ENCODE data around the gene ERC1. TPM values are rescaled to one million over a fixed set of nuclear protein-coding genes. Genes with fewer than 3 reads are reported as not detected.
A peak's percentile ranks its signal among the peaks of the same experiment; 100 is the strongest.

Gene ERC1
- polyA plus RNA-seq, 2 of the 4 experiments (the other 2 are of a cell fraction) = 14.2 to 20.9 TPM

DNA sequence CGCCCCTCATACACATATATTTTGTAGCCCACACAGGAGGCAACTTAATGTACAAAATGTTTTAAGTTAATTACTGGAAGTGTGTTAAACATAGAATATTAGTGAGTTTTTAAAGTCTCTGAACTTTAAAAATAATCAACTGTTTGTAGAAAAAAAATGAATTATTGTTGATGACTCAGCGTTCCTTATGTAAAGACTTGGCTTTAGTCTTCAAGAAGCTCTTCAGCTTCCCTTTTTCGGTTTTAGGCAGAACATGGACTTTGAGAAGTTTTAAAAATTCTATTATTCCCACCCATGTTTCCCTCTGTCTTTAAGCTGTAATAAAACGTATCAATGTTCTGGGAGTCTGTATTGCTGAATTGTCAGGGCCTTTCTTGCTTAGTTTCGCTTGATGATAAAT is 333.9 kb downstream of the ERC1 start:
- FAIRE-seq = no peak
- ChIA-PET CTCF (no interaction called here), POLR2A (no interaction called here)
- no peak for ATAC-seq
- Histone ChIP-seq H3K27ac (no peak overlapping the region), H3K4me3 (no peak overlapping the region), H3K4me2 (no peak overlapping the region), H3K9me3 (no peaks in the 10 kb centered on the region), H3K4me1 (peaks cover 8% of the 10 kb centered on the region; the same call in 1 of the 3 replicates)
- WGBS (ENCODE audit: missing lambda C conversion rate) = 87% methylated on average over 5 of the region's 5 CpGs
- DNase-seq (ENCODE audit: low read depth in 1 of 2, low spot score in 1 of 2) = no peak
- TF ChIP-seq MAFK (IDR thresholded peaks at IDR 0.05; ENCODE audit: partially characterized antibody) (peak; percentile 97), NFE2L2 (conservative IDR thresholded peaks at IDR 0.05; ENCODE audit: low read length) (0 out of 2 replicates have a peak, but pooled peaks have one; percentile 19), HEYL (CRISPR knock-in tag; IDR thresholded peaks at IDR 0.05) (no peak)

DNA sequence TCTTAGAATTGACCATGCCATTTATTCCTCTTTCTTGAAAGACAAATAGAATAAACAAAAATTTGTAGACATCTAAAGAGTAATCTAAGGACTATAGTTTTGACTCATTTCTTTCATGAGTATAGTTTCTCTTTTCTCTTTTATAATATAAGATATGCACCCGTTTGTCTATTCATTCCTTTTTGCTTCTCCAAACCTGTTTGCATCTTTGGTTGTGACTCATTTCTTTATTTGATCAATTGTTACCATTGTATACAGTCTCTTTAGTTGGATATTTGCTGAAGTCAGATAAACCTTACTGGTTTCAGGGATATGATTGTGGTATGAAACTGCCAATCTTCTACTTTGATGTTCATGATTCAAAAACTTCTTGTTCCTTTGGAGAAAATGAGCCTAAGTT is 334.6 kb downstream of the ERC1 start:
- ChIA-PET CTCF (no interaction called here), POLR2A (no interaction called here)
- H3K27ac ChIP-seq = no peak overlapping the region
- peaks cover 8% of the 10 kb centered on the region; the same call in 1 of the 3 replicates for H3K4me1 ChIP-seq
- FAIRE-seq (peak; percentile 72), ATAC-seq (no peak), DNase-seq (ENCODE audit: low read depth in 1 of 2, low spot score in 1 of 2) (no peak)
- 44% methylated on average over 1 of the region's 1 CpG for WGBS (ENCODE audit: missing lambda C conversion rate)
- no peaks in the 10 kb centered on the region for H3K9me3 ChIP-seq
- no peak overlapping the region for H3K4me3 ChIP-seq
- H3K4me2 ChIP-seq = no peak overlapping the region
- TF ChIP-seq RFX5 (IDR thresholded peaks at IDR 0.05) = no peak
- TF ChIP-seq NPAS2 (CRISPR knock-in tag; IDR thresholded peaks at IDR 0.05; ENCODE audit: borderline replicate concordance) = no peak
- no peak for TF ChIP-seq GATA3 (IDR thresholded peaks at IDR 0.05; ENCODE audit: borderline replicate concordance)
- TF ChIP-seq FOSL2 (IDR thresholded peaks at IDR 0.05) = no peak
- TF ChIP-seq FOSL2 (CRISPR knock-in tag; IDR thresholded peaks at IDR 0.05) = no peak
- no peak for TF ChIP-seq POLR2AphosphoS2 (conservative IDR thresholded peaks at IDR 0.05; ENCODE audit: low read length)
- no peak for TF ChIP-seq KDM5A (IDR thresholded peaks at IDR 0.05)
- no peak for TF ChIP-seq BHLHE40 (IDR thresholded peaks at IDR 0.05; ENCODE audit: low read depth, low read length)
- TF ChIP-seq EP300 (IDR thresholded peaks at IDR 0.05) = no peak
- no peak for TF ChIP-seq FOSB (CRISPR knock-in tag; IDR thresholded peaks at IDR 0.05)
- TF ChIP-seq, protein P1, sequence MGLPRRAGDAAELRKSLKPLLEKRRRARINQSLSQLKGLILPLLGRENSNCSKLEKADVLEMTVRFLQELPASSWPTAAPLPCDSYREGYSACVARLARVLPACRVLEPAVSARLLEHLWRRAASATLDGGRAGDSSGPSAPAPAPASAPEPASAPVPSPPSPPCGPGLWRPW (IDR thresholded peaks at IDR 0.05) = no peak
- no peak for TF ChIP-seq JUNB (IDR thresholded peaks at IDR 0.05)

DNA sequence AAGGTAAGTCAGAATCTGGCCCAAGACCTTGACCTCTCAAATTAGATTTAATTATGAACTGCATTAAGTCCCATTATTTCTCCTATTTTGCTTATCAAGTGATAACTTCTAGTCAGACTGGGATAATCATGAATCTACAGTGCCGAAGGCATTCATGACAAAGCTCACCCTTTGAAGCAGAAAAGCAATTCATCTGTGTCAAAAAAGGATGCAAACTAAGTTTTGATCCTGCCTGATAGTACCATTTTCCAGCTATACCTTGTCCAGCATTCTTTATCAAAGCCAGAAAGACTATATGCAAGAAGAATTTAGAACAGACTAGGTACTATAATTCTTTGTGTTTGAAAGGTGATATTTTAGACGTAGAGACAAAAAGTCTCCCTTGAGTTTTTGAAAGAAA is 335.2 kb downstream of the ERC1 start:
- Histone ChIP-seq H3K9me3 (no peaks in the 10 kb centered on the region), H3K4me1 (peaks cover 8% of the 10 kb centered on the region; the same call in 1 of the 3 replicates), H3K27ac (no peak overlapping the region), H3K4me3 (no peak overlapping the region), H3K4me2 (no peak overlapping the region)
- TF ChIP-seq, protein P2, sequence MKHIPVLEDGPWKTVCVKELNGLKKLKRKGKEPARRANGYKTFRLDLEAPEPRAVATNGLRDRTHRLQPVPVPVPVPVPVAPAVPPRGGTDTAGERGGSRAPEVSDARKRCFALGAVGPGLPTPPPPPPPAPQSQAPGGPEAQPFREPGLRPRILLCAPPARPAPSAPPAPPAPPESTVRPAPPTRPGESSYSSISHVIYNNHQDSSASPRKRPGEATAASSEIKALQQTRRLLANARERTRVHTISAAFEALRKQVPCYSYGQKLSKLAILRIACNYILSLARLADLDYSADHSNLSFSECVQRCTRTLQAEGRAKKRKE (CRISPR knock-in tag; IDR thresholded peaks at IDR 0.05; ENCODE audit: low read depth) = no peak
- TF ChIP-seq, protein P3, sequence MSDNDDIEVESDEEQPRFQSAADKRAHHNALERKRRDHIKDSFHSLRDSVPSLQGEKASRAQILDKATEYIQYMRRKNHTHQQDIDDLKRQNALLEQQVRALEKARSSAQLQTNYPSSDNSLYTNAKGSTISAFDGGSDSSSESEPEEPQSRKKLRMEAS (IDR thresholded peaks at IDR 0.05) = no peak
- TF ChIP-seq, protein P4, sequence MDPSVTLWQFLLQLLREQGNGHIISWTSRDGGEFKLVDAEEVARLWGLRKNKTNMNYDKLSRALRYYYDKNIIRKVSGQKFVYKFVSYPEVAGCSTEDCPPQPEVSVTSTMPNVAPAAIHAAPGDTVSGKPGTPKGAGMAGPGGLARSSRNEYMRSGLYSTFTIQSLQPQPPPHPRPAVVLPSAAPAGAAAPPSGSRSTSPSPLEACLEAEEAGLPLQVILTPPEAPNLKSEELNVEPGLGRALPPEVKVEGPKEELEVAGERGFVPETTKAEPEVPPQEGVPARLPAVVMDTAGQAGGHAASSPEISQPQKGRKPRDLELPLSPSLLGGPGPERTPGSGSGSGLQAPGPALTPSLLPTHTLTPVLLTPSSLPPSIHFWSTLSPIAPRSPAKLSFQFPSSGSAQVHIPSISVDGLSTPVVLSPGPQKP (IDR thresholded peaks at IDR 0.05; ENCODE audit: low read depth, low read length) = no peak
- no peak for TF ChIP-seq NPAS2 (CRISPR knock-in tag; IDR thresholded peaks at IDR 0.05; ENCODE audit: borderline replicate concordance)
- TF ChIP-seq JUNB (IDR thresholded peaks at IDR 0.05) = no peak
- no peak for DNase-seq (ENCODE audit: low read depth in 1 of 2, low spot score in 1 of 2)
- CTCF ChIA-PET = no interaction called here
- POLR2A ChIA-PET = no interaction called here
- no peak for ATAC-seq
- WGBS (ENCODE audit: missing lambda C conversion rate) = 91% methylated on average over 2 of the region's 2 CpGs
- FAIRE-seq = no peak

DNA sequence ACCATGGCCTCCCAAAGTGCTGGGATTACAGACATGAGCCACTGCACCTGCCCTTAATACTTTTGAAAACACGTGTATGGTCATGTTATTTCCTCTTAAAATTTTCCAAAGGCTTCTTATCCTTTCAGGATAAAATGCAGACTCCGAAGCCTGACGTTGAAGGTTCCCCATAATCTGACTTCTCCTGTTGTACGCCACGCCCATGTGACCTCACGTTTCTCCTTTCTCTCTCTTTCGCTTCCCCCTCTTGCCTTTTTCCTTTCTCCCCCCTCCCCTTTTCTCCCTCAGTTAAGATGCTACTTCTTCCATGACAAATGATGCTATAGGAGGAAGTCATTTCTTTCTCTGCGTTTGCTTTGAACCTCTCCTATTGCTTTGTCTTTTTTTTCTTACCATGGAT is 337.4 kb downstream of the ERC1 start:
- no peak for FAIRE-seq
- peaks cover 8% of the 10 kb centered on the region; the same call in 1 of the 3 replicates for H3K4me1 ChIP-seq

More for the DNA sequence above, 337.4 kb downstream of the ERC1 start:
- Histone ChIP-seq H3K4me2 (no peak overlapping the region), H3K4me3 (no peak overlapping the region), H3K9me3 (no peaks in the 10 kb centered on the region), H3K27ac (no peak overlapping the region)
- TF ChIP-seq, protein P5, sequence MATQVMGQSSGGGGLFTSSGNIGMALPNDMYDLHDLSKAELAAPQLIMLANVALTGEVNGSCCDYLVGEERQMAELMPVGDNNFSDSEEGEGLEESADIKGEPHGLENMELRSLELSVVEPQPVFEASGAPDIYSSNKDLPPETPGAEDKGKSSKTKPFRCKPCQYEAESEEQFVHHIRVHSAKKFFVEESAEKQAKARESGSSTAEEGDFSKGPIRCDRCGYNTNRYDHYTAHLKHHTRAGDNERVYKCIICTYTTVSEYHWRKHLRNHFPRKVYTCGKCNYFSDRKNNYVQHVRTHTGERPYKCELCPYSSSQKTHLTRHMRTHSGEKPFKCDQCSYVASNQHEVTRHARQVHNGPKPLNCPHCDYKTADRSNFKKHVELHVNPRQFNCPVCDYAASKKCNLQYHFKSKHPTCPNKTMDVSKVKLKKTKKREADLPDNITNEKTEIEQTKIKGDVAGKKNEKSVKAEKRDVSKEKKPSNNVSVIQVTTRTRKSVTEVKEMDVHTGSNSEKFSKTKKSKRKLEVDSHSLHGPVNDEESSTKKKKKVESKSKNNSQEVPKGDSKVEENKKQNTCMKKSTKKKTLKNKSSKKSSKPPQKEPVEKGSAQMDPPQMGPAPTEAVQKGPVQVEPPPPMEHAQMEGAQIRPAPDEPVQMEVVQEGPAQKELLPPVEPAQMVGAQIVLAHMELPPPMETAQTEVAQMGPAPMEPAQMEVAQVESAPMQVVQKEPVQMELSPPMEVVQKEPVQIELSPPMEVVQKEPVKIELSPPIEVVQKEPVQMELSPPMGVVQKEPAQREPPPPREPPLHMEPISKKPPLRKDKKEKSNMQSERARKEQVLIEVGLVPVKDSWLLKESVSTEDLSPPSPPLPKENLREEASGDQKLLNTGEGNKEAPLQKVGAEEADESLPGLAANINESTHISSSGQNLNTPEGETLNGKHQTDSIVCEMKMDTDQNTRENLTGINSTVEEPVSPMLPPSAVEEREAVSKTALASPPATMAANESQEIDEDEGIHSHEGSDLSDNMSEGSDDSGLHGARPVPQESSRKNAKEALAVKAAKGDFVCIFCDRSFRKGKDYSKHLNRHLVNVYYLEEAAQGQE (IDR thresholded peaks at IDR 0.05) = no peak
- TF ChIP-seq RCOR1 (IDR thresholded peaks at IDR 0.05; ENCODE audit: low read depth, low read length) (no peak), NFE2L2 (conservative IDR thresholded peaks at IDR 0.05; ENCODE audit: low read length) (no peak), TFCP2L1 (CRISPR knock-in tag; IDR thresholded peaks at IDR 0.05) (no peak)
- ATAC-seq (no peak), DNase-seq (ENCODE audit: low read depth in 1 of 2, low spot score in 1 of 2) (no peak)
- ChIA-PET CTCF (no interaction called here), POLR2A (no interaction called here)
- WGBS (ENCODE audit: missing lambda C conversion rate) = 90% methylated on average over 8 of the region's 8 CpGs
